Measurements from ENCODE around the gene CRYZ.

- TF ChIP-seq REST (IDR thresholded peaks at IDR 0.05; ENCODE audit: insufficient read depth in 1 of 2, low read depth in 2 of 2, low read length in 2 of 2), result no peak
- TF ChIP-seq POLR2AphosphoS5 (IDR thresholded peaks at IDR 0.05; ENCODE audit: low read depth, low read length), result no peak
- TF ChIP-seq SIN3A (IDR thresholded peaks at IDR 0.05; ENCODE audit: borderline replicate concordance, insufficient read depth, low read length), result no peak
These were observed 16.1 kb upstream of the CRYZ start for GRCh38 chr1:74748960-74749359.

Measured in PFSK-1 (cell line).